Transverse colon (tissue), 4 donors: ENCODE results near the gene CABLES2.

Experiments used
- CTCF ChIP-seq, 5 experiments: fragments of 200-600 bp in 3 of 5; fragments of 450-650 bp in 2 of 5; sonication (generic) in 3 of 5; IDR thresholded peaks; 1 replicate in 2 of 5; 2 replicates in 3 of 5; pipeline ENCODE4 v1.5.1; 2016 to 2017; ENCODE audit warnings: antibody characterized with exemption in 5 of 5, inconsistent platforms in 3 of 5, mild to moderate bottlenecking in 2 of 5, moderate library complexity in 1 of 5
- EP300 ChIP-seq: sonication (generic); formaldehyde crosslinking; IDR thresholded peaks from one replicate; pipeline ENCODE4 v1.6.1; 2017; ENCODE audit warnings: antibody characterized with exemption, low read depth
- POLR2A ChIP-seq: fragments of 450-650 bp; IDR thresholded peaks from one replicate; pipeline ENCODE4 v1.6.1; 2016; ENCODE audit warnings: antibody characterized with exemption, mild to moderate bottlenecking, moderate library complexity
- POLR2AphosphoS5 ChIP-seq, 3 donors: sonication (generic); formaldehyde crosslinking; IDR thresholded peaks; one replicate each; pipeline ENCODE4 v1.6.1; 2016; ENCODE audit warnings: antibody characterized with exemption in 3 of 3

GRCh38 chr20:62430311-62430853, 23.3 kb upstream of the CABLES2 start:
- TF ChIP-seq EP300 (no peak), POLR2A (no peak), CTCF (IDR thresholded peaks at IDR 0.05) (no peak), POLR2AphosphoS5 (IDR thresholded peaks at IDR 0.05) (no peak)
